IMR-90 (cell line): ENCODE data around the gene AMD1. TPM values are rescaled to one million over a fixed set of nuclear protein-coding genes. Genes with fewer than 3 reads are reported as not detected.

Experiments used
- ATAC-seq: fragments of 200-7000 bp; cut with Tn5 transposase; 2 replicates; pipeline ENCODE4 v1.9.1; 2020; ENCODE audit warnings: low read depth, mild to moderate bottlenecking, moderate library complexity
- BruUV-seq: library from RNA; stranded (reverse); fragments of 400-500 nt; replicated peaks from 2 replicates; lab custom pipeline; 2021; lab: Mats Ljungman, UMichigan
- CTCF ChIA-PET: fragments of 300-600 bp; formaldehyde crosslinking; extraction: SDS; loops from one replicate; lab custom pipeline; 2021; ENCODE audit warnings: antibody characterized with exemption; lab: Yijun Ruan, JAX
- POLR2A ChIA-PET: fragments of 300-600 bp; sonication (Branson Sonifier 250); formaldehyde crosslinking; loops from one replicate; lab custom pipeline; 2022; ENCODE audit warnings: antibody characterized with exemption; ENCODE audit not compliant: unreplicated experiment; lab: Charles Lee
- DNase-seq: peaks from one replicate; pipeline ENCODE4 v3.0.0; 2013
- H2AFZ ChIP-seq: replicated peaks from 2 replicates; pipeline ENCODE3; 2013; ENCODE audit warnings: low read length, mild to moderate bottlenecking; ENCODE audit not compliant: poor library complexity
- H2AK5ac ChIP-seq: 2 replicates; pipeline ENCODE4 v1.6.1; 2013; ENCODE audit warnings: low read depth, low read length, inconsistent platforms
- H2AK9ac ChIP-seq: replicated peaks from 2 replicates; pipeline ENCODE3; 2013; ENCODE audit warnings: mild to moderate bottlenecking, low read depth, low read length, moderate library complexity; ENCODE audit not compliant: poor library complexity
- H2BK120ac ChIP-seq: 2 replicates; pipeline ENCODE4 v1.6.1; 2013; ENCODE audit warnings: low read depth, low read length, inconsistent platforms
- H2BK15ac ChIP-seq: 3 replicates; pipeline ENCODE4 v1.6.1; 2013; ENCODE audit warnings: low read depth, low read length, inconsistent platforms
- H2BK20ac ChIP-seq: 2 replicates; pipeline ENCODE4 v1.6.1; 2013; ENCODE audit warnings: low read depth, mild to moderate bottlenecking, inconsistent platforms, low read length, moderate library complexity
- H2BK5ac ChIP-seq: 2 replicates; pipeline ENCODE4 v1.6.1; 2013; ENCODE audit warnings: mild to moderate bottlenecking, low read depth, low read length, inconsistent platforms; ENCODE audit not compliant: poor library complexity, severe bottlenecking
- H3K14ac ChIP-seq: replicated peaks from 2 replicates; pipeline ENCODE4 v1.6.1; 2013; ENCODE audit warnings: low read depth, low read length, inconsistent platforms
- H3K18ac ChIP-seq: 2 replicates; pipeline ENCODE4 v1.6.1; 2013; ENCODE audit warnings: low read depth, low read length, control low read depth
- H3K23ac ChIP-seq: 2 replicates; pipeline ENCODE4 v1.6.1; 2013; ENCODE audit warnings: low read depth, low read length, inconsistent platforms
- H3K27ac ChIP-seq: 2 replicates; pipeline ENCODE4 v1.5.1; 2013; ENCODE audit warnings: mild to moderate bottlenecking, control low read depth, low read length; ENCODE audit not compliant: insufficient read depth
- H3K27me3 ChIP-seq: 2 replicates; pipeline ENCODE4 v1.6.1; 2013; ENCODE audit warnings: low read length; ENCODE audit not compliant: control insufficient read depth, insufficient read depth
- H3K36me3 ChIP-seq: 2 replicates; pipeline ENCODE4 v1.6.1; 2013; ENCODE audit warnings: low read length, mixed read lengths; ENCODE audit not compliant: control insufficient read depth, insufficient read depth
- H3K4ac ChIP-seq: 2 replicates; pipeline ENCODE4 v1.6.1; 2013; ENCODE audit warnings: low read depth, low read length, inconsistent platforms
- H3K4me1 ChIP-seq: 2 replicates; pipeline ENCODE4 v1.6.1; 2013; ENCODE audit warnings: low read length, mixed read lengths; ENCODE audit not compliant: control insufficient read depth, insufficient read depth
- H3K4me2 ChIP-seq: 2 replicates; pipeline ENCODE4 v1.6.1; 2013; ENCODE audit warnings: low read depth, mild to moderate bottlenecking, control low read depth, low read length, moderate library complexity
- H3K4me3 ChIP-seq: 2 replicates; pipeline ENCODE4 v1.5.1; 2013; ENCODE audit warnings: low read depth, mild to moderate bottlenecking, control low read depth, low read length, moderate library complexity; ENCODE audit not compliant: insufficient read depth
- H3K56ac ChIP-seq: 2 replicates; pipeline ENCODE4 v1.6.1; 2013; ENCODE audit warnings: low read length, inconsistent platforms; ENCODE audit not compliant: insufficient read depth; ENCODE audit errors: extremely low read depth
- H3K79me1 ChIP-seq, 2 experiments: 2 replicates each; pipeline ENCODE4 v1.6.1; 2013; ENCODE audit warnings: low read length in 2 of 2, inconsistent platforms in 1 of 2, low read depth in 1 of 2
- H3K9ac ChIP-seq: 2 replicates; pipeline ENCODE4 v1.6.1; 2013; ENCODE audit warnings: low read depth, low read length, control low read depth
- H3K9me1 ChIP-seq: 2 replicates; pipeline ENCODE4 v1.6.1; 2013; ENCODE audit warnings: low read length, inconsistent platforms; ENCODE audit not compliant: insufficient read depth
- H3K9me3 ChIP-seq: 2 replicates; pipeline ENCODE4 v1.6.1; 2013; ENCODE audit warnings: low read length; ENCODE audit not compliant: control insufficient read depth, insufficient read depth
- H4K20me1 ChIP-seq: 2 replicates; pipeline ENCODE4 v1.6.1; 2013; ENCODE audit warnings: low read length, inconsistent platforms; ENCODE audit not compliant: insufficient read depth
- H4K5ac ChIP-seq: 2 replicates; pipeline ENCODE4 v1.6.1; 2013; ENCODE audit warnings: mild to moderate bottlenecking, low read depth, low read length, control low read depth
- H4K8ac ChIP-seq, 2 experiments: 2 replicates each; pipeline ENCODE4 v1.6.1; 2013; ENCODE audit warnings: low read depth in 2 of 2, low read length in 2 of 2, control low read depth in 1 of 2, inconsistent platforms in 1 of 2
- H4K91ac ChIP-seq: 2 replicates; pipeline ENCODE4 v1.6.1; 2013; ENCODE audit warnings: low read depth, low read length, inconsistent platforms; ENCODE audit not compliant: insufficient read depth
- CEBPB ChIP-seq: IDR thresholded peaks from 2 replicates; pipeline ENCODE4 v1.6.1; 2012; ENCODE audit warnings: low read depth, low read length, improper control_type of control experiment
- MXI1 ChIP-seq: IDR thresholded peaks from 2 replicates; pipeline ENCODE4 v1.6.1; 2012; ENCODE audit warnings: low read depth, mild to moderate bottlenecking, low read length, moderate library complexity, borderline replicate concordance
- RFX5 ChIP-seq: IDR thresholded peaks from 2 replicates; pipeline ENCODE4 v1.8.0; 2012; ENCODE audit warnings: low read depth, mild to moderate bottlenecking, low read length, moderate library complexity
- whole genome bisulfite sequencing, 2 experiments: methylation state at CpG; one replicate each; pipeline versions ENCODE4 v1.1.5 to v1.1.7; 2013; ENCODE audit warnings: missing lambda C conversion rate in 2 of 2; ENCODE audit not compliant: insufficient read length in 1 of 2; ENCODE audit errors: extremely low coverage in 2 of 2; 5-methylcytosine and 5-hydroxymethylcytosine counted together
- dilution Hi-C: fragments of 300-500 bp; cut with HindIII; formaldehyde crosslinking; loops from one replicate; pipeline ENCODE4 v1.14.3; 2018; ENCODE audit warnings: low sequenced_read_pairs; ENCODE audit not compliant: unreplicated experiment
- in situ Hi-C: fragments of 300-500 bp; cut with MboI; formaldehyde crosslinking; loops from 3 replicates; pipeline ENCODE4 v1.14.3; 2019; ENCODE audit warnings: low sequenced_read_pairs, inconsistent platforms, mixed read lengths
- intact Hi-C: fragments of 100-400 bp; cut with micrococcal nuclease; formaldehyde crosslinking; loops from 2 replicates; pipeline ENCODE4 v1.10.0; 2022
- polyA plus RNA-seq, 3 experiments: library from polyadenylated mRNA; depleted of rRNA; stranded (reverse); fragments of >200 nt; gene quantifications; 2 replicates each; pipeline ENCODE4 v1.2.3, GENCODE V29; 2012; ENCODE audit warnings: low replicate concordance in 1 of 3
- total RNA-seq: library from RNA; depleted of rRNA; stranded (reverse); fragments of >200 nt; gene quantifications from 2 replicates; pipeline ENCODE4 v1.2.3, GENCODE V29; 2012

The AMD1 gene
- total and polyA plus RNA-seq, 2 of the 4 experiments (the other 2 are of a cell fraction), result 32.2 to 65.8 TPM

GRCh38 chr6:110876806-110877564, 2.4 kb downstream of the AMD1 start:
- H3K4ac ChIP-seq, result no peak overlapping the region
- no peak for ATAC-seq
- peaks cover 8% of the 10 kb centered on the region for H3K4me1 ChIP-seq
- 0 out of 2 replicates have a peak, but pooled peaks cover 8% of the 10 kb centered on the region for H3K9me1 ChIP-seq
- H3K9me3 ChIP-seq, result no peaks in the 10 kb centered on the region
- H3K36me3 ChIP-seq, result no peaks in the 10 kb centered on the region
- peak overlapping the region; percentile 14 for H2BK5ac ChIP-seq
- no peak overlapping the region for H2AK5ac ChIP-seq
- POLR2A ChIA-PET, result interaction anchor here (0.9 to 1.0 kb wide), 2 partner anchors 13 to 195 kb away, joined by 3 to 5 read pairs; no protein-coding TSS in a partner anchor
- H4K8ac ChIP-seq, result no peak overlapping the region
- H4K20me1 ChIP-seq, result peaks cover 69% of the 10 kb centered on the region
- H2AFZ ChIP-seq, result no peak overlapping the region
- H3K23ac ChIP-seq, result peak overlapping the region; percentile 88
- peaks cover 0 to 26% of the 10 kb centered on the region in 2 experiments; a peak in 2 of 4 replicates for H3K79me1 ChIP-seq
- CTCF ChIA-PET, result interaction anchor here (0.6 to 1.5 kb wide), 2 partner anchors 67 to 195 kb away, joined by 3 read pairs; no protein-coding TSS in a partner anchor
- H3K56ac ChIP-seq, result no peak overlapping the region; the same call in 1 of the 2 replicates
- H3K14ac ChIP-seq, result 0 out of 2 replicates have a peak overlapping the region, but pooled peaks have one; percentile 33
- H2BK120ac ChIP-seq, result no peak overlapping the region
- H3K4me3 ChIP-seq, result peak overlapping the region; percentile 66
- in situ Hi-C loops (loop anchor here (5.0 kb wide), 2 partner anchors 60 to 75 kb away; partner anchors contain the start of gene CDK19), intact Hi-C loops (loop anchor here (5.0 kb wide), 1 partner anchor 175 kb away; no protein-coding TSS in a partner anchor), dilution Hi-C loops (no loop called here)
- H3K27me3 ChIP-seq, result no peaks in the 10 kb centered on the region
- WGBS, 2 experiments, result 40% methylated on average over 3 of the region's 10 CpGs; no CpG with 5 or more reads in 1 of the 2 experiments
- peak overlapping the region; percentile 44; the same call in 1 of the 2 replicates for H3K9ac ChIP-seq
- H4K5ac ChIP-seq, result no peak overlapping the region
- no peak overlapping the region for H2AK9ac ChIP-seq
- TF ChIP-seq RFX5, result no peak
- peak; percentile 50 for TF ChIP-seq CEBPB
- TF ChIP-seq MXI1, result no peak
- peak overlapping the region; percentile 64; the same call in 1 of the 2 replicates for H3K27ac ChIP-seq
- H3K18ac ChIP-seq, result no peak overlapping the region
- H2BK20ac ChIP-seq, result no peak overlapping the region
- no peak overlapping the region for H2BK15ac ChIP-seq
- peak overlapping the region; percentile 81 for H3K4me2 ChIP-seq
- TSS peak; percentile 8 for BruUV-seq
- H4K91ac ChIP-seq, result no peak overlapping the region
- peak; percentile 32 for DNase-seq
